Mononuclear cell (primary cell): ENCODE measurements around the gene HEXD. TPM values are rescaled to one million over a fixed set of nuclear protein-coding genes. Genes with fewer than 3 reads are reported as not detected.
"Not testable (repeated sequence)": the region's sequence is repeated elsewhere in the genome, so short reads cannot be mapped to it uniquely, and the experiment has no call there.

Source experiments
- H3K27me3 ChIP-seq: 2 replicates; pipeline ENCODE4 v1.6.0; 2011; ENCODE audit warnings: low read length, control low read depth; ENCODE audit not compliant: insufficient read depth
- H3K4me1 ChIP-seq: 2 replicates; pipeline ENCODE4 v1.5.1; 2011; ENCODE audit warnings: mild to moderate bottlenecking, low read length, control low read depth; ENCODE audit not compliant: insufficient read depth
- H3K4me3 ChIP-seq: 2 replicates; pipeline ENCODE4 v1.5.1; 2011; ENCODE audit warnings: mild to moderate bottlenecking, low read length, moderate library complexity
- H3K9me3 ChIP-seq: 2 replicates; pipeline ENCODE4 v1.5.1; 2011; ENCODE audit warnings: low read depth, mild to moderate bottlenecking, control low read depth, low read length
- total RNA-seq: library from RNA; depleted of rRNA; stranded (reverse); fragments of >200 nt; gene quantifications from one replicate; pipeline ENCODE4 v1.2.3, GENCODE V29; 2012

Gene HEXD
- total RNA-seq, 1 donor: 16.0 TPM

DNA sequence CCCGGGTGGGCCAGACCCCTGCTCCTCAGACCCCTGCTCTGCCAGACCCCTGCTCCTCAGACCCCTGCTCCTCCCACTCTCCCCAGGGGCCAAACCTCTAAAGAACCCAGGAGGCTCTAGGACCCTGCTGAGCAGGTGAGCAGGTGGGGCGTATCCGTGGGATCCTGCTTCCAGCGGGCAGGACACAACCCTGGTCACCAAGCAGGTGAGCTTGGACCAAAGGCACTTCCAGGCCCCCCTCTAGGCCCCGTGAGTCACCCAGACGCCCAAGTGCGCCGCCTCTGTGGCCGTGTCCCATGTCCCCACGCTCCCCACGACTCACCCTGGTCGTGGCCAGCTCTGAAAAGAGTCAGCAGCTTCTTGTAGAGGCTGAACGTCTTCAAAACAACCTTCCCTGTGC, 27.4 kb downstream of the HEXD start:
- Histone ChIP-seq H3K4me1 (peaks cover 55% of the 10 kb centered on the region), H3K4me3 (no peak overlapping the region), H3K9me3 (no peaks in the 10 kb centered on the region), H3K27me3 (no peaks in the 10 kb centered on the region)

DNA sequence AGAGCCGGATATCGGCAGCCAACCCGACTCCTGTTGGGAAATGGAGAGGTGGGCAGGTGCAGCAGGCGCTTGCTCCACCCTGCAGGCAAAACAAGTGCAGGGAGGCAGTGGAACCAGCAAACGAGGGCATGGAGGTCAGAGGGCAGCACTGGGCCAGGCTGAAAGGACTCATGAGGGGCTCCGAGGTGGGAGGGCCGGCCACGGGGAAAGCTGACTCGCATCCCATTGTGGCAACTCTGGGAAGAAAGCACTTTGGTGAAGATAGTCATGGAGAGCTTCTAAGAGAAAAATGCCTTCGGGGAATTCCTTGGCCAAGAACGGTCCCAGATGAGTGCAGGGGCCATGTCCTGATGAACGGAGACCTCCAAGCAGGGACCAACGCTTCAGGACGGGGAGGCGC, 28.0 kb downstream of the HEXD start:
- Histone ChIP-seq H3K27me3 (no peaks in the 10 kb centered on the region), H3K4me3 (no peak overlapping the region), H3K4me1 (peaks cover 54% of the 10 kb centered on the region), H3K9me3 (no peaks in the 10 kb centered on the region)

- Histone ChIP-seq H3K9me3 (no peaks in the 10 kb centered on the region), H3K27me3 (no peaks in the 10 kb centered on the region), H3K4me3 (no peak overlapping the region), H3K4me1 (peaks cover 54% of the 10 kb centered on the region)
These were observed 28.5 kb downstream of the HEXD start for GRCh38 chr17:82446649-82447048.

DNA sequence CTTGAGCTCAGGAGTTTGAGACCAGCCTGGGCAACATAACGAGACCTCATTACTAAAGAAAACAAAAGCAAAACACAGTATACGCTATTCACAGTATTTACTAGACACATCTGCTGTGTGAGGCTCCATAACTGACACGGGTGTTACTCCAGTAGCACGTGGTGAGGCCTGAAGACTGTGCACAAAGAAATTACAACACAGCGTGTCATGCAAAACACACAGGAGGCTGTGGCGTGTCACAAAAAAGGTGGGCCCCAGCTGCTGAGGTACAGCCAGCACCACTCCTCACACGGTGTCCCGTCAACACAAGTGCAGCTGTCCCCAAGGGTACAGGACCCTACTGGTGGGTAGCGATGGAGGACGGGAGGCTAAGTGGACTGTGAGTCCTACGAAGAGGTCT, 29.7 kb downstream of the HEXD start:
- Histone ChIP-seq H3K4me3 (no peak overlapping the region), H3K4me1 (peaks cover 55% of the 10 kb centered on the region), H3K9me3 (no peaks in the 10 kb centered on the region), H3K27me3 (no peaks in the 10 kb centered on the region)

- H3K4me3 ChIP-seq: peak overlapping the region; percentile 100
- H3K9me3 ChIP-seq: no peaks in the 10 kb centered on the region
- peaks cover 55% of the 10 kb centered on the region for H3K4me1 ChIP-seq
- no peaks in the 10 kb centered on the region for H3K27me3 ChIP-seq
These were observed 31.2 kb downstream of the HEXD start for GRCh38 chr17:82449131-82449882.

- H3K4me3 ChIP-seq: peak overlapping the region; percentile 100
- no peaks in the 10 kb centered on the region for H3K27me3 ChIP-seq
- H3K4me1 ChIP-seq: peaks cover 55% of the 10 kb centered on the region
- H3K9me3 ChIP-seq: no peaks in the 10 kb centered on the region
These were observed 31.8 kb downstream of the HEXD start for GRCh38 chr17:82449883-82450356.

DNA sequence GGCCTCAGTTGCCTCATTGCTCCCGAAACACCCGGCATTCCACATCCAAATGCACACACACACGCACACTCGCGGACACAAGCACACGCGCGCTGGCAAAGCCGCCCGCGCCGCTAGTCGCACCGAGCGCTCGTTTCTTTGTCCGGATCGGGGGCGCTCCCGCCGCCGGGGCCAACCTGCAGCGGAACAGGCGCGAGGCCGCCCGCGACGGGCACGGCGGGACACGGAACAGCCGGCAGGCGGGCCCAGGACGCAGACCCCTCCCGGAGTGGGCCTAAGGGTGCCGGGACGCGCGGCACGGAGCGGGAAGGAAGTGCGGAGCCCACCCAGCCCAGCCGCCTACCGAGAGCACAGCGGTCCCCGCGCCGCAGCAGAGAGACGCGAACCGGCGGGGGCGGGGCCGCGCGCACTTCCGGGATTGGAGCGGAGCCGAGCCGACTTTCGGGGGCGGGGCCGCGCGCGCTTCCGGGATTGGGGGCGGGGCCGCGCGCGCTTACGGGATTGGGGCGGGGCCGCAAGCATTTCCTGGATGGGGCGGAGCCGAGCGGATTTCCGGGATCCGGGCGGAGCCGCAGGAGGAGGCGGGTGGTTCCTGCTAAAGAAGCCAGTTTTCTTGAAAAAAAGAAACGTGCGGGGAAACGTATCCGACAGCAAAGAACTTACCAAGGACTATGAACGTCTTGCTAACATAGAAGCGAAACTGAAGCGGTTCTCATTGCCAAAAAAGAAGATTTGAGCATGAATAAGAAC, 32.4 kb downstream of the HEXD start, which contains the start of gene CYBC1:
TSS of gene CYBC1 (minus strand) at position 396 of the 750 bp plus-strand sequence. CDS start 1,498 bp downstream, outside the sequence.
- H3K9me3 ChIP-seq: no peaks in the 10 kb centered on the region
- peaks cover 49% of the 10 kb centered on the region for H3K4me1 ChIP-seq
- peak within 1 kb of the TSS; percentile 100 for H3K4me3 ChIP-seq
- H3K27me3 ChIP-seq: no peaks in the 10 kb centered on the region

- Histone ChIP-seq H3K4me1 (peaks cover 53% of the 10 kb centered on the region), H3K27me3 (no peaks in the 10 kb centered on the region), H3K4me3 (no peak overlapping the region), H3K9me3 (no peaks in the 10 kb centered on the region)
These were observed 34.0 kb downstream of the HEXD start for GRCh38 chr17:82452162-82452561.

GRCh38 chr17:82453151-82453550, 35.0 kb downstream of the HEXD start:
- not testable (repeated sequence) for H3K9me3 ChIP-seq, H3K4me3 ChIP-seq, H3K27me3 ChIP-seq
- peaks cover 50% of the 10 kb centered on the region for H3K4me1 ChIP-seq

DNA sequence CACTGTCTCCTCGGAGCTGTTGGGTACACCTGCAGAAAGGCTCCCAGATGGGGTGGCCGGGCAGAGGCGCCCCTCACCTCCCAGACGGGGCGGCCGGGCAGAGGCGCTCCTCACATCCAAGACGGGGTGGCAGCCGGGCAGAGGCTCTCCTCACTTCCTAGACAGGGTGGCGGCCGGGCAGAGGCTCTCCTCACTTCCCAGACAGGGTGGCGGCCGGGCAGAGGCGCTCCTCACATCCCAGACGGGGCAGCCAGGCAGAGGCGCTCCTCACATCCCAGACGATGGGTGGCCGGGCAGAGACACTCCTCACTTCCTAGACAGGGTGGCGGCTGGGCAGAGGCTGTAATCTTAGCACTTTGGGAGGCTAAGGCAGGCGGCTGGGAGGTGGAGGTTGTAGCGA, 35.6 kb downstream of the HEXD start:
- H3K27me3 ChIP-seq, H3K4me3 ChIP-seq, H3K9me3 ChIP-seq: not testable (repeated sequence)
- peaks cover 48% of the 10 kb centered on the region for H3K4me1 ChIP-seq

- H3K4me1 ChIP-seq: peaks cover 37% of the 10 kb centered on the region
- H3K4me3 ChIP-seq: peak overlapping the region; percentile 60
- no peaks in the 10 kb centered on the region for H3K9me3 ChIP-seq
- no peaks in the 10 kb centered on the region for H3K27me3 ChIP-seq
These were observed 39.2 kb downstream of the HEXD start for GRCh38 chr17:82457073-82457928.

- H3K4me1 ChIP-seq: peaks cover 37% of the 10 kb centered on the region
- H3K9me3 ChIP-seq: no peaks in the 10 kb centered on the region
- H3K4me3 ChIP-seq: peak overlapping the region; percentile 60
- H3K27me3 ChIP-seq: no peaks in the 10 kb centered on the region
These were observed 39.7 kb downstream of the HEXD start for GRCh38 chr17:82457929-82458178.

GRCh38 chr17:82458179-82458884, 40.2 kb downstream of the HEXD start, which contains the start of gene NARF:
Gene NARF, plus strand, starts transcription at chr17:82458741. Its CDS starts 63 bp downstream, at chr17:82458804.
- Histone ChIP-seq H3K4me3 (peak within 1 kb of the TSS; percentile 60), H3K4me1 (peaks cover 37% of the 10 kb centered on the region)

GRCh38 chr17:82458885-82459424, 40.8 kb downstream of the HEXD start:
- Histone ChIP-seq H3K9me3 (no peaks in the 10 kb centered on the region), H3K4me3 (peak overlapping the region; percentile 60), H3K27me3 (no peaks in the 10 kb centered on the region), H3K4me1 (peaks cover 37% of the 10 kb centered on the region)

More at GRCh38 chr17:82458179-82458884, 40.2 kb downstream of the HEXD start, which contains the start of gene NARF:
- H3K27me3 ChIP-seq: no peaks in the 10 kb centered on the region
- no peaks in the 10 kb centered on the region for H3K9me3 ChIP-seq
